ENCODE data around the gene GNA14.

GRCh38 chr9:77399964-77400363 lies 248.2 kb downstream of the GNA14 start:
- TF ChIP-seq POLR2A (IDR thresholded peaks at IDR 0.05), result no peak
- no peak for TF ChIP-seq CTCF (IDR thresholded peaks at IDR 0.05)

All from thyroid gland (tissue), 4 donors.